Bone marrow (tissue), 2 donors: ENCODE data around the gene ATG16L2.
"Not testable (repeated sequence)": the region's sequence is repeated elsewhere in the genome, so short reads cannot be mapped to it uniquely, and the experiment has no call there.

Experiments used
- DNase-seq, 2 donors: peaks; one replicate each; lab custom pipeline; 2025; lab: John Stamatoyannopoulos, UW

Gene ATG16L2

DNA sequence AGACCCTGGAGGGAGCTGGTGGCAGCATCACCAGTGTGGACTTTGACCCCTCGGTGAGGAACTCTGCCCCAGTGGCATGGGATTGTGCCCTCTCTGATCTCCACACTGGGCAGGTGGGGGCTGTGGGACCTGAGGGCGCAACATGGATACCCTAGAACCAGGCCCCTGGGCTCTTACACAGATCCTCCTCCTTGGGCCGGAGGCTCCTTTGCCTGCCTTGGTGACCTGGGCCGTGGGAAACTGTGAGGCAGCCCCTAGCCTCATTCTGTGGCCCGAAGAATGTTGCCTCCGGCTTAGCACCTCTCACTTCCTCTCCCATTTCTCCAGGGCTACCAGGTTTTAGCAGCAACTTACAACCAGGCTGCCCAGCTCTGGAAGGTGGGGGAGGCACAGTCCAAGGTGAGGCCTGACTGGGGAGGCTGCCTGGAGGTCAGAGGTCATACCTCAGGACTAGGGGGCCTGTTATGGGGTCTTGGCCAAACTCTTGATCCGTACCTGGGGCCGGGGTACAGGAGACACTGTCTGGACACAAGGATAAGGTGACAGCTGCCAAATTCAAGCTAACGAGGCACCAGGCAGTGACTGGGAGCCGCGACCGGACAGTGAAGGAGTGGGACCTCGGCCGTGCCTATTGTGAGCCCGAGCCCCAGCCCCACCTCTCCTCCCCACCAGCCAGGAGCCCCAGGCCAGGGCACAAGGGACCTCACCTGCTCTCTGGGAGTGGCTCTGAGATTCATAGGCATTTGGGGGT, 12.2 kb downstream of the ATG16L2 start:
- no peak for DNase-seq

DNA sequence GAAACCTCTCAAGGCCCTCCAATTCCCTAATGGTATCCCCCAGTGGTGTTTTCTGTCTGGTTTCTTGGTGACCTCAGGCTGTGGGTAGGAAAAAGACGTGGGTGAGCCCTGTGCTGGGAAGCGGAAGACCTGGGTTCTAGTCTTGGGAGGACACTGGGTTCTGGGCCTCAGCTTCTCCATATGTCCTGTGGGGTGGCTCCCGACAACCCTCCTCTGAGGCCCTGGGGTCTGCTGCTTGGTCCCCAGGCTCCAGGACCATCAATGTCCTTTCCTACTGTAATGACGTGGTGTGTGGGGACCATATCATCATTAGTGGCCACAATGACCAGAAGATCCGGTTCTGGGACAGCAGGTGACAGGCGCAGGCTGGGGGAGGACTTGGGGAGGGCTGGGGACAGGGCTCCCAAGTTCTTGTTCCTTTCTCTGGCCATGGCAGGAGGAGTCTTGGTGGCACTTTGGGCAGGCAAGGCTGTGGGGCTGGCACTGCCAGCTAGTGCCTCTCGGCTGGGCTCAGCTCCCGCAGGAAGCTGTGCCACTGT, 12.8 kb downstream of the ATG16L2 start:
- DNase-seq = no peak

DNA sequence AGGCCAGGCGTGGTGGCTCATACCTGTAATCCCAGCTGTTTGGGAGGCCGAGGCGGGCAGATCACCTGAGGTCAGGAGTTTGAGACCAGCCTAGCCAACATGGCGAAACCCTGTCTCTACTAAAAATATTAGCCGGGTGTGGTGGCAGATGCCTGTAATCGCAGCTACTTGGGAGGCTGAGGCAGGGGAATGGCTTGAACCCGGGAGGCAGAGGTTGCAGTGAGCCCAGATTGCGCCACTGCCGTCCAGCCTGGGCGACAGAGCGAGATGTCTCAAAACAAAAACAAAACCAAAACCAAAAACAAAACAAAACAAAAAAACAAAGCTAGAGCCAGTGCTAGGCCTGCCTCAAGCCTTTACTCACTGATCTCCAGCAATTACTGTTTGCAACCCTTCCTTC, 13.4 kb downstream of the ATG16L2 start:
- not testable (repeated sequence) for DNase-seq

DNA sequence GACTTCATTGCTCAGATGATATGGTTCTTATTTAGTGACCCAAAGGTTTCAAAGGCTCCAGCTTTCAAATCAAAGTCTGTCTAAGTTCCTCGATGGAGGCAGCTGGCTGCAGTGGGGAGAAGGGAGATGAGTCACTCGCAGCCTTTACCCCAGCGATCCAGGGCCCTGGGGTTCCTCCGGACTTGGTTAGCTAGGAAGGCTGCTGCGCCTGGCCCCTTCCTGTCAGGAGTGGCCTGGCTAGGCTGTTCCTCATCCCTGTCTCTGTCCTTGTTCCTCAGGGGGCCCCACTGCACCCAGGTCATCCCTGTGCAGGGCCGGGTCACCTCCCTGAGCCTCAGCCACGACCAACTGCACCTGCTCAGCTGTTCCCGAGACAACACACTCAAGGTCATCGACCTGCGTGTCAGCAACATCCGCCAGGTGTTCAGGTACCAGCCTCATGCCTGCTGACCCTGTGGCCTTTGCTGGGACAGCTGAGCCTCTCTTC, 13.9 kb downstream of the ATG16L2 start:
- DNase-seq = no peak

DNA sequence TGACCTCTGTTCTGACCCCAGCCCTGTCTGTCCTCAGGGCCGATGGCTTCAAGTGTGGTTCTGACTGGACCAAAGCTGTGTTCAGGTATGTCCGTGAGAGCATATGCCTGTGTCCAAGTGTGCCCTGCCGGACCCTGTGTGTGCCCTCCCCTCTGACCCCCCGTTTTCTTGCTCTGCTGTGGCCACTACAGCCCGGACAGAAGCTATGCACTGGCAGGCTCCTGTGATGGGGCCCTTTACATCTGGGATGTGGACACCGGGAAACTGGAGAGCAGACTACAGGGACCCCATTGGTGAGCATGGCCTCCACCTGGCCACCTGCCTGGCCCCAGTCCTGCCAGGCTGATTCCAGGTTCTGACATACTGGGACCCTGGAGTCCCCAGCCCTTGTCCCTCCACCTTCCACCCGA, 14.5 kb downstream of the ATG16L2 start:
- no peak for DNase-seq

DNA sequence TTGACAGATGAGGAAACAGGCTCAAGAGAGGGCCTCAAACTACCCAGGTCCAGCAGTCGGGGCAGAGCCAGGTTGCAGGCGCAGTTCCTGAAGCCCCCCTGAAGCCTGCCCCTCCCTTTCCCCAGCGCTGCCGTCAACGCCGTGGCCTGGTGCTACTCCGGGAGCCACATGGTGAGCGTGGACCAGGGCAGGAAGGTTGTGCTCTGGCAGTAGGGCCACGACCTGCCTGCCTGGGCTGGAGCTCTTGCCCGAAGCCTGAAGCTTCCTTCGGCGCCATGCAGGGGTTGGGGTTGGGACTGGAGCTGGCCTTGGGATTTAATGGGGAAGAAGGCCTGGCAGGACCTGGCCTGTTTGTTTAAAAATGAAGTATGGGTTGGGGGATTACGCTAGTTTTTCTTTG, 15.0 kb downstream of the ATG16L2 start:
- no peak for DNase-seq

- no peak for DNase-seq
Measured at GRCh38 chr11:72829884-72830533, 15.8 kb downstream of the ATG16L2 start.

DNA sequence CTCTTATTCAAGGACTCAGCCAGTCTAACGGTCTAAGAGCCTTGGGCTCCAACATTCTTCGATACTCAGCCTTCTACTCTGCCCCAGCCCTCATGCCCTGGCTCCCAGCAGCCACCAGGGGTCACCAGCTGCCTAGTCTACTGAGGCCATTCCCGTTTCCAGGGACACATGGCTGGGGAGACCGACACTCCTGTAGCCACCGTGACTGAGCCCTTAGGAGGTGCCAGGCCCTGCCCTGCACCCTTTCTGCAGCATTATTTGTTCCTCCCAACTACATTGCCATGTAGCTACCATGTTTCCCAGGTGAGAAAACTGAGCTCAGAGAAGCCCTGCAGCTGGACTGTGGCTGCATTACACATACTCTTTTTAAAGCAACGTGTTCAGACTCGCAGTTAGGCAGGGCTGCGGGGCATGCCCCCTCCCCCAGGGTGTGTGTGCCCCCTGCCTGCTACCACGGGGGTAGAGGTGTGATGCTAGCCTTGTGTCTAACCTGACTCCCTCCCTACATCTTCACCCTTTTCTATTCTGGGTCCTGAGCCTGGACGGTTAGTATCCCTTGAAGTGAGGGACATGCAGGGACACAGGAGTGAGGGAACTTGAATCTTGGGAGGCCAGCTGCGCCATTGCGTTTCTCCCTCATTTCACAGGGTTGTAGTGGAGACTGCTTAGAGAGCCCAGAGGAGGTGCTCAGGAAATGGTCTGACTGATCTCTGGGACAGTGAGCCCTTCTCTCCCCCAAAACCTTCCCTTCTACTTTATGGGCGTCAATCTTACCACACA, 17.5 kb downstream of the ATG16L2 start:
- DNase-seq = peak; percentile 12 to 34

- no peak for DNase-seq
Measured at GRCh38 chr11:72832301-72833082, 18.3 kb downstream of the ATG16L2 start.

- no peak for DNase-seq
Measured at GRCh38 chr11:72833083-72833733, 19.0 kb downstream of the ATG16L2 start.

GRCh38 chr11:72833811-72834493, 19.7 kb downstream of the ATG16L2 start:
- DNase-seq = no peak

DNA sequence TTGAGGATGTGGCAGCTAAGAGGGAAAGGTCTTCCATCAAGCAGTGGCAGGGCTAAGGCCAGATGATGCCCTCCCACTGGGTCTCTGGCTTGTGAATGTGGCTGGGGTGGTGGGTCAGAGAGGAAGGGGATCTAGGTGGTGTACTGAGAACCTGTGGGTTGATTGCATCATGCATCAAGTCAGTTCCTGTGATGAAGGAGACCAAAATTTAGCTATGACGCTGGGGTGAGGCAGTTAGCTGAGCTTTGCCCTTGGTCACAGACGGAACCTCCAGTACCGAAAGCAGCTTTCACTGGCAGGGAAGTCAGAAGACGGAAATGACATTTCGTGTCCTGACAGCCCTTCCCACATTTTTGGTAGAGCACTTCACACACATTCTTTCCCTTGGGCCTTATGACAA, 20.7 kb downstream of the ATG16L2 start:
- no peak for DNase-seq

- no peak for DNase-seq
Measured at GRCh38 chr11:72836111-72836510, 21.9 kb downstream of the ATG16L2 start.

- no peak for DNase-seq
Measured at GRCh38 chr11:72838691-72839305, 24.6 kb downstream of the ATG16L2 start.

GRCh38 chr11:72840780-72841179, 26.6 kb downstream of the ATG16L2 start:
- DNase-seq = no peak

GRCh38 chr11:72841397-72841796, 27.2 kb downstream of the ATG16L2 start:
- DNase-seq = no peak

GRCh38 chr11:72842126-72842525, 27.9 kb downstream of the ATG16L2 start:
- DNase-seq = no peak

GRCh38 chr11:72842653-72843330, 28.6 kb downstream of the ATG16L2 start:
- no peak for DNase-seq

DNA sequence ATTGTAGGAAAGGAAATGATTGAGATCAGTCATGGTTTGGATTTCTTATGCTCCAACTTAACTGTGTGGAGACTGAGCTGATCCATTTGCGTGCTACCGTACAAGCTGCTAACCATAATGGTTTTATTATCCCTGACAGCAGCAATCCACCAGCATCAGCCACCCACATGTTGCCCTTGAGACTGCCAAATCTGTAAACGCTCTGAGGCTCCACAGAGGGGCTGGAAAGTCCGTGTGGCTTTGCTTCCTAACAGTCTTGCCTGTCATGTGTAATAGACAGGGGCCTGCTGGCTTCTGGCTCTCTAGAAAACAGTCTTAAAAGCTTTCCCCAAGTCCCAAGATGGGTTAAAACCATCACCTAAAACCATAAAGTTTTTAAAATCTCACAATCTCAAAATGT, 30.1 kb downstream of the ATG16L2 start:
- DNase-seq = no peak
